GM13977 (cell line): ENCODE results near the gene PTPN12.

ENCODE experiments used
- DNase-seq: peaks from one replicate; pipeline ENCODE4 v3.0.0; 2012; ENCODE audit warnings: low spot score
- CTCF ChIP-seq: IDR thresholded peaks from 2 replicates; pipeline ENCODE4 v1.5.1; 2012; ENCODE audit warnings: mild to moderate bottlenecking, control low read depth; ENCODE audit not compliant: insufficient read depth; ENCODE audit errors: extremely low read depth, missing control alignments
- in situ Hi-C: fragments of 300-500 bp; cut with MboI; formaldehyde crosslinking; loops from one replicate; pipeline ENCODE4 v1.12.0; 2022; ENCODE audit warnings: low sequenced_read_pairs, low pct_unique_long_range_greater_than_20kb, mixed read lengths, inconsistent platforms; ENCODE audit not compliant: unreplicated experiment

Gene PTPN12

GRCh38 chr7:77665161-77665560 lies 128.1 kb downstream of the PTPN12 start:
- DNase-seq: no peak
- TF ChIP-seq CTCF: no peak
- in situ Hi-C loops: loop anchor here (25.0 kb wide), 2 partner anchors 272 to 372 kb away; no protein-coding TSS in a partner anchor

GRCh38 chr7:77667459-77668086 lies 130.5 kb downstream of the PTPN12 start:
- DNase-seq: no peak
- no peak for TF ChIP-seq CTCF
- in situ Hi-C loops: loop anchor here (25.0 kb wide), 2 partner anchors 270 to 370 kb away; no protein-coding TSS in a partner anchor

GRCh38 chr7:77674878-77675277 lies 137.8 kb downstream of the PTPN12 start:
- no peak for TF ChIP-seq CTCF
- in situ Hi-C loops: loop anchor here (10.0 to 25.0 kb wide), 3 partner anchors 80 to 362 kb away; no protein-coding TSS in a partner anchor
- no peak for DNase-seq

GRCh38 chr7:77679608-77680007 lies 142.5 kb downstream of the PTPN12 start:
- TF ChIP-seq CTCF: no peak
- DNase-seq: no peak
- in situ Hi-C loops: loop anchor here (10.0 kb wide), 1 partner anchor 75 kb away; no protein-coding TSS in a partner anchor

GRCh38 chr7:77680266-77680665 lies 143.2 kb downstream of the PTPN12 start:
- in situ Hi-C loops: no loop called here
- no peak for TF ChIP-seq CTCF
- no peak for DNase-seq

- in situ Hi-C loops: no loop called here
- DNase-seq: no peak
These were observed 146.9 kb downstream of the PTPN12 start for GRCh38 chr7:77684030-77684429.

More at GRCh38 chr7:77684030-77684429, 146.9 kb downstream of the PTPN12 start:
- TF ChIP-seq CTCF: no peak
